CD4-positive, alpha-beta T cell treated with Interleukin-6 at 100 ng/mL for 8 hours (primary cell): ENCODE data around the gene FOXA1.
"Not testable (repeated sequence)": the region's sequence is repeated elsewhere in the genome, so short reads cannot be mapped to it uniquely, and the experiment has no call there.

Experiments
- DNase-seq: peaks from one replicate; pipeline ENCODE4 v3.0.0-alpha.2; 2020; ENCODE audit warnings: mixed read lengths, low spot score

Gene FOXA1

GRCh38 chr14:37558740-37559139, 36.3 kb downstream of the FOXA1 start:
- no peak for DNase-seq

GRCh38 chr14:37555596-37555995, 39.5 kb downstream of the FOXA1 start:
- DNase-seq: not testable (repeated sequence)

GRCh38 chr14:37553935-37554550, 41.0 kb downstream of the FOXA1 start:
- DNase-seq: no peak

- DNase-seq: no peak
Observed at GRCh38 chr14:37551119-37551518, 43.9 kb downstream of the FOXA1 start.

GRCh38 chr14:37550511-37550910, 44.5 kb downstream of the FOXA1 start:
- DNase-seq: no peak

GRCh38 chr14:37546621-37547447, 48.2 kb downstream of the FOXA1 start:
- DNase-seq: no peak

GRCh38 chr14:37545174-37545573, 49.9 kb downstream of the FOXA1 start:
- no peak for DNase-seq

GRCh38 chr14:37544407-37544806, 50.6 kb downstream of the FOXA1 start:
- no peak for DNase-seq

GRCh38 chr14:37539992-37540391, 55.1 kb downstream of the FOXA1 start:
- DNase-seq: no peak
